Neural cell (in vitro differentiated cells): ENCODE data around the gene TICAM2.

Experiments
- EP300 ChIP-seq: fragments of 450-650 bp; conservative IDR thresholded peaks from 2 replicates; pipeline ENCODE4 v1.6.1; 2014; ENCODE audit warnings: antibody characterized with exemption, mild to moderate bottlenecking, moderate library complexity; ENCODE audit not compliant: poor library complexity, severe bottlenecking
- EZH2 ChIP-seq: fragments of 200-600, 300-800 bp; shearing (Covaris generic), sonication (generic); IDR thresholded peaks from 2 replicates; pipeline ENCODE4 v1.6.1; 2014; ENCODE audit warnings: antibody characterized with exemption, low read length, borderline replicate concordance, mild to moderate bottlenecking; ENCODE audit not compliant: insufficient read depth, poor library complexity, severe bottlenecking
- MXI1 ChIP-seq: fragments of 450-650 bp; conservative IDR thresholded peaks from 2 replicates; pipeline ENCODE4 v1.6.1; 2014; ENCODE audit warnings: antibody characterized with exemption, mild to moderate bottlenecking; ENCODE audit not compliant: poor library complexity, severe bottlenecking
- POLR2AphosphoS5 ChIP-seq: IDR thresholded peaks from 2 replicates; pipeline ENCODE4 v1.6.1; 2012
- TAF1 ChIP-seq: IDR thresholded peaks from 2 replicates; pipeline ENCODE4 v1.6.1; 2012; ENCODE audit warnings: low read depth
- TF ChIP-seq, protein P1 (sequence below): fragments of 450-650 bp; IDR thresholded peaks from 2 replicates; pipeline ENCODE4 v1.5.1; 2014; ENCODE audit warnings: antibody characterized with exemption, mild to moderate bottlenecking, moderate library complexity; ENCODE audit not compliant: poor library complexity, severe bottlenecking

DNA sequence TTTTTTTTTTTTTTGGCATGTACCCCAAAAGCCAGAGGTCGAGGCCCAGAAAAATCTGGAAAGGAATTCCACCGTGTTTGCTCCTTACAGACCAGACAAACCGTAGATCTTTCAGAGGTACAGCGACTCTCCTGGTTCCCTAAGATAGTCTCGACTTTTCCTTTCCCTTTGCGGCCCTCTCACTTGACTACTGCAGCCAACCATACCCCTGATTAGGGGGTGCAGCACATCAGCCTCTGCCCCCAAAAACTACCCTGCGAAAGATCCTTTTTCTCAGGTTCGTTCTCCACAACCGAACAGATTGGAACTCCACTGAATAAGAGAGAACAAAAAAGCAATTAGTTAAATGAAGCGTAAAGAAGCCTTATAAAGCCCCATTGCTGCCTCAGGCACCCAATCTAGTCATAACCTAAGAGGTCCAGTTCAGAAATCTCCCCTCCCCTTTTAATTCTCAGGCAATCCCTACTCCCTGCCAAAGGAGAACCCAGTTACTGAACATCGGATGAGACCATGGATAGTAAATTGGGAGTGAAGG lies 379 bp upstream of the TICAM2 start:
- TF ChIP-seq, protein P1, sequence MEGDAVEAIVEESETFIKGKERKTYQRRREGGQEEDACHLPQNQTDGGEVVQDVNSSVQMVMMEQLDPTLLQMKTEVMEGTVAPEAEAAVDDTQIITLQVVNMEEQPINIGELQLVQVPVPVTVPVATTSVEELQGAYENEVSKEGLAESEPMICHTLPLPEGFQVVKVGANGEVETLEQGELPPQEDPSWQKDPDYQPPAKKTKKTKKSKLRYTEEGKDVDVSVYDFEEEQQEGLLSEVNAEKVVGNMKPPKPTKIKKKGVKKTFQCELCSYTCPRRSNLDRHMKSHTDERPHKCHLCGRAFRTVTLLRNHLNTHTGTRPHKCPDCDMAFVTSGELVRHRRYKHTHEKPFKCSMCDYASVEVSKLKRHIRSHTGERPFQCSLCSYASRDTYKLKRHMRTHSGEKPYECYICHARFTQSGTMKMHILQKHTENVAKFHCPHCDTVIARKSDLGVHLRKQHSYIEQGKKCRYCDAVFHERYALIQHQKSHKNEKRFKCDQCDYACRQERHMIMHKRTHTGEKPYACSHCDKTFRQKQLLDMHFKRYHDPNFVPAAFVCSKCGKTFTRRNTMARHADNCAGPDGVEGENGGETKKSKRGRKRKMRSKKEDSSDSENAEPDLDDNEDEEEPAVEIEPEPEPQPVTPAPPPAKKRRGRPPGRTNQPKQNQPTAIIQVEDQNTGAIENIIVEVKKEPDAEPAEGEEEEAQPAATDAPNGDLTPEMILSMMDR: no peak
- no peak for TF ChIP-seq TAF1
- TF ChIP-seq POLR2AphosphoS5: no peak
- no peak for TF ChIP-seq EP300
- TF ChIP-seq EZH2: no peak
- no peak for TF ChIP-seq MXI1
